GM12892 (cell line): Measurements from ENCODE around the gene CAPZA2.
"Not testable (repeated sequence)": the region's sequence is repeated elsewhere in the genome, so short reads cannot be mapped to it uniquely, and the experiment has no call there.

ENCODE experiments used
- DNase-seq: peaks from one replicate; pipeline ENCODE4 v3.0.0; 2011; ENCODE audit not compliant: insufficient read length
- FAIRE-seq: peaks from 2 replicates; lab custom pipeline; 2011; peaks lifted over from hg19 to GRCh38; lab: Jason Lieb, UNC
- POLR2A ChIP-seq: IDR thresholded peaks from 2 replicates; pipeline ENCODE4 v1.6.1; 2011; ENCODE audit warnings: low read depth, low read length, control low read depth
- POLR2AphosphoS5 ChIP-seq: IDR thresholded peaks from 2 replicates; pipeline ENCODE4 v1.6.1; 2011; ENCODE audit warnings: low read depth, low read length, control low read depth
- TAF1 ChIP-seq: IDR thresholded peaks from 2 replicates; pipeline ENCODE4 v1.6.1; 2011; ENCODE audit warnings: low read depth, mild to moderate bottlenecking, control low read depth, low read length, borderline replicate concordance

The CAPZA2 gene

GRCh38 chr7:116950889-116951351, 88.5 kb downstream of the CAPZA2 start:
- TF ChIP-seq POLR2A (no peak), POLR2AphosphoS5 (no peak), TAF1 (no peak)
- no peak for DNase-seq
- no peak for FAIRE-seq

GRCh38 chr7:116951366-116952292, 89.2 kb downstream of the CAPZA2 start:
- no peak for FAIRE-seq

GRCh38 chr7:116952635-116953371, 90.4 kb downstream of the CAPZA2 start:
- no peak for FAIRE-seq
- TF ChIP-seq POLR2A (no peak), POLR2AphosphoS5 (no peak), TAF1 (no peak)
- no peak for DNase-seq

More at GRCh38 chr7:116951366-116952292, 89.2 kb downstream of the CAPZA2 start:
- DNase-seq, result no peak
- no peak for TF ChIP-seq POLR2AphosphoS5
- TF ChIP-seq POLR2A, result no peak
- TF ChIP-seq TAF1, result no peak

- peak; percentile 63 for TF ChIP-seq POLR2A
- no peak for TF ChIP-seq POLR2AphosphoS5
- TF ChIP-seq TAF1, result peak; percentile 18; the same call in 1 of the 2 replicates
- DNase-seq (peak; percentile 31), FAIRE-seq (peak; percentile 48)
These were observed 91.1 kb downstream of the CAPZA2 start, which contains the start of gene ST7 for GRCh38 chr7:116953372-116953905. Gene ST7, plus strand, starts transcription at chr7:116953501. Its CDS starts 40 bp downstream, at chr7:116953541.

GRCh38 chr7:116953906-116954838, 91.8 kb downstream of the CAPZA2 start:
- FAIRE-seq (peak; percentile 51), DNase-seq (peak; percentile 13)
- peak; percentile 64 for TF ChIP-seq POLR2AphosphoS5
- no peak for TF ChIP-seq TAF1
- peak; percentile 5; the same call in 1 of the 2 replicates for TF ChIP-seq POLR2A

- no peak for TF ChIP-seq POLR2AphosphoS5
- no peak for TF ChIP-seq POLR2A
- TF ChIP-seq TAF1, result no peak
- no peak for DNase-seq
- FAIRE-seq, result no peak
These were observed 93.0 kb downstream of the CAPZA2 start for GRCh38 chr7:116955340-116955739.

GRCh38 chr7:116955801-116956476, 93.6 kb downstream of the CAPZA2 start:
- FAIRE-seq (peak; percentile 87), DNase-seq (no peak)
- TF ChIP-seq POLR2AphosphoS5 (no peak), POLR2A (peak; percentile 48; the same call in 1 of the 2 replicates)

- TF ChIP-seq POLR2A (no peak), POLR2AphosphoS5 (no peak), TAF1 (no peak)
- FAIRE-seq (peak; percentile 33), DNase-seq (no peak)
These were observed 94.1 kb downstream of the CAPZA2 start for GRCh38 chr7:116956477-116956804.

GRCh38 chr7:116957874-116958273, 95.5 kb downstream of the CAPZA2 start:
- TF ChIP-seq TAF1 (no peak), POLR2AphosphoS5 (no peak), POLR2A (no peak)
- DNase-seq (no peak), FAIRE-seq (peak; percentile 80)

- DNase-seq, result not testable (repeated sequence)
These were observed 99.7 kb downstream of the CAPZA2 start for GRCh38 chr7:116961966-116962673.

More at GRCh38 chr7:116961966-116962673, 99.7 kb downstream of the CAPZA2 start:
- FAIRE-seq, result not testable (repeated sequence)
